ENCODE data around the gene TAOK2. TPM values are rescaled to one million over a fixed set of nuclear protein-coding genes. Genes with fewer than 3 reads are reported as not detected.

The TAOK2 gene
- total RNA-seq, 4 donors from 2014 or later: 25.7 to 87.0 (median 31.4) TPM

DNA sequence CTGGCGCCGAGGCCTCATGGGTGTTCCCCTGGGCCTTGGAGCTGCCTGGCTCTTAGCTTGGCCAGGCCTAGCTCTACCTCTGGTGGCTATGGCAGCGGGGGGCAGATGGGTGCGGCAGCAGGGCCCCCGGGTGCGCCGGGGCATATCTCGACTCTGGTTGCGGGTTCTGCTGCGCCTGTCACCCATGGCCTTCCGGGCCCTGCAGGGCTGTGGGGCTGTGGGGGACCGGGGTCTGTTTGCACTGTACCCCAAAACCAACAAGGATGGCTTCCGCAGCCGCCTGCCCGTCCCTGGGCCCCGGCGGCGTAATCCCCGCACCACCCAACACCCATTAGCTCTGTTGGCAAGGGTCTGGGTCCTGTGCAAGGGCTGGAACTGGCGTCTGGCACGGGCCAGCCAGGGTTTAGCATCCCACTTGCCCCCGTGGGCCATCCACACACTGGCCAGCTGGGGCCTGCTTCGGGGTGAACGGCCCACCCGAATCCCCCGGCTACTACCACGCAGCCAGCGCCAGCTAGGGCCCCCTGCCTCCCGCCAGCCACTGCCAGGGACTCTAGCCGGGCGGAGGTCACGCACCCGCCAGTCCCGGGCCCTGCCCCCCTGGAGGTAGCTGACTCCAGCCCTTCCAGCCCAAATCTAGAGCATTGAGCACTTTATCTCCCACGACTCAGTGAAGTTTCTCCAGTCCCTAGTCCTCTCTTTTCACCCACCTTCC, 13.9 kb downstream of the TAOK2 start:
- TF ChIP-seq, protein P1, sequence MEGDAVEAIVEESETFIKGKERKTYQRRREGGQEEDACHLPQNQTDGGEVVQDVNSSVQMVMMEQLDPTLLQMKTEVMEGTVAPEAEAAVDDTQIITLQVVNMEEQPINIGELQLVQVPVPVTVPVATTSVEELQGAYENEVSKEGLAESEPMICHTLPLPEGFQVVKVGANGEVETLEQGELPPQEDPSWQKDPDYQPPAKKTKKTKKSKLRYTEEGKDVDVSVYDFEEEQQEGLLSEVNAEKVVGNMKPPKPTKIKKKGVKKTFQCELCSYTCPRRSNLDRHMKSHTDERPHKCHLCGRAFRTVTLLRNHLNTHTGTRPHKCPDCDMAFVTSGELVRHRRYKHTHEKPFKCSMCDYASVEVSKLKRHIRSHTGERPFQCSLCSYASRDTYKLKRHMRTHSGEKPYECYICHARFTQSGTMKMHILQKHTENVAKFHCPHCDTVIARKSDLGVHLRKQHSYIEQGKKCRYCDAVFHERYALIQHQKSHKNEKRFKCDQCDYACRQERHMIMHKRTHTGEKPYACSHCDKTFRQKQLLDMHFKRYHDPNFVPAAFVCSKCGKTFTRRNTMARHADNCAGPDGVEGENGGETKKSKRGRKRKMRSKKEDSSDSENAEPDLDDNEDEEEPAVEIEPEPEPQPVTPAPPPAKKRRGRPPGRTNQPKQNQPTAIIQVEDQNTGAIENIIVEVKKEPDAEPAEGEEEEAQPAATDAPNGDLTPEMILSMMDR (IDR thresholded peaks at IDR 0.05; ENCODE audit: low read depth): no peak

DNA sequence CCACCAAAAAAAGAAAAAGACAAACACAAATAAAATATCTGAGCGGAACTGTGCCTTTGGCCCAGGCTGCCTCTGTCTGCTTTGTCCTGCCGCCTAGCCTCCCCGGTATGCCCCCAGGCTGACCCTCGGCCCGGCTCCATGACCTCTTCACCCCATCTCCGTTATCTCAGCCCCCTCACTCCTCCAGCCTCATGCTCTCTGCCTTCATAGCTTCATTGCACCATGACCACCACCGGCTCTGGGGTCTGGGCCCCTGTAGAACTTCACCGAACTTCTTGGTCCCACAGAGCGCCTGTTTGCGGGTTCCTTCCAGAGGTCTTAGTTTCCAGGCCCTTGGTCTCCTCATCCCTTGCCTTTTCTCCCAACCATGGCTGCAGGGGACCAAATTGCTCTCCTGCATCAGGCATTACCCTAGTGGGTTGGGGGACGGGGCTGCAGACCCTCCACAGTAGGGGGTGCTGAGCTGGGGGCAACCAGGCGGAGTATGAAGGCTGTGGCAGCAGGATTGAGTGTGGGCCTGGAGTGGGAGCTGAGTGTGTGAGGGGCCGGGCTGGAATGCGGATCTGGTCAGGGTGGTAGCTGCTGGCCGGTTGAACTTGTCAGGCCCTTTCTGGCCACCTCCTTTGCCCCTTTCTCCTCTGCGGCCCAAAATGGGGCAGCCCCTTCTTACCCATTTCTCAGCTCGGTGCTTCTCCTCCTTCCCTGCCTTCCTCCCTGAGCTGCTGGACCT, 14.8 kb downstream of the TAOK2 start:
- TF ChIP-seq, protein P1 (IDR thresholded peaks at IDR 0.05; ENCODE audit: low read depth): no peak

DNA sequence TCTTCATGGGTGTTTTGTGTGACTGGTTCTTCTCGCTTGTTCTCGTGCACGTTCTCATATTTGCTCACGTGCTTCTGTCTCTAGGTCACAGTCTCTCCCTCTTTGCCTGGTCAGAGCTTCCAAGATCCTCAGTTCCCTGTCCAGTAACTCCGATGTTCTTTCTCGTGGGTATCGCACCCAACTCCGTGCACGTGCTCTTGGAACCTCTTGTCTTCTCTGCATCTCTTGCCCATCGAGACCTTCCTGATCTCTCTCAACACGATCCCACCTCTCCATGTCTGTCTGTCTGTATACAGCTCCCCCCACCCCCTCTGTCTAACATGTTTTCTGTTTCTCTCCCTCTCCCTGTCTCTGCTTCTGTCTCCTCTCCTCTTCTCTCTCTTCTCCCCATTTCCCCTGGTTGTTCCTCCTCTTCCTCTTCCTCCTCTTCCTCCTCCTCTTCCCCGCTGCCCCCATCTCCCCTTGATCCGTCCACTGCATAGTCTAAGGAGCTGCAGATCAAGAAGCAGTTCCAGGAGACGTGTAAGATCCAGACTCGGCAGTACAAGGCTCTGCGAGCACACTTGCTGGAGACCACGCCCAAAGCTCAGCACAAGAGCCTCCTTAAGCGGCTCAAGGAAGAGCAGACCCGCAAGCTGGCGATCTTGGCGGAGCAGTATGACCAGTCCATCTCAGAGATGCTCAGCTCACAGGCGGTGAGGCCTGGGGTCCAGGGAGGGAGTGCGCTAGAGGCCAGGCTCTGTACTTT, 15.6 kb downstream of the TAOK2 start:
- TF ChIP-seq, protein P1 (IDR thresholded peaks at IDR 0.05; ENCODE audit: low read depth): no peak

DNA sequence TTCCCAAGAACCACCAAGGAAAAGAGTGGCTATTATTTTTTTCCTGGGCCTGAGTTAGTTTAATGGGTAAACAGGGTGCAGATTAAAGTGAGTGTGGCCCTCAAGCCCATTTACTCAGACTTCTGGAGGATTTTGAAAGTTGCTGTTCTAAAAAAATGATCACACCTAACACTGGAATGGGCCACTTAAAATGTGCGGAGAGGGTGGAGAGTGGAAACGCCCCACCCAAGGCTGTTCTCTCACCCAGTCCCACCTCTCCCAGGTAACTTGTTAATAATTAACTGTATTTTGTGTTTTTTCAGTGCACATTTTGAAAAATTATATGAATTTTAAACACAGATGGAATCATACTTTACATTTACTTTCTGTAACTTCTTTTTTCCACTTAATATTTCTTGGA, 16.4 kb downstream of the TAOK2 start:
- TF ChIP-seq, protein P1 (IDR thresholded peaks at IDR 0.05; ENCODE audit: low read depth): no peak

DNA sequence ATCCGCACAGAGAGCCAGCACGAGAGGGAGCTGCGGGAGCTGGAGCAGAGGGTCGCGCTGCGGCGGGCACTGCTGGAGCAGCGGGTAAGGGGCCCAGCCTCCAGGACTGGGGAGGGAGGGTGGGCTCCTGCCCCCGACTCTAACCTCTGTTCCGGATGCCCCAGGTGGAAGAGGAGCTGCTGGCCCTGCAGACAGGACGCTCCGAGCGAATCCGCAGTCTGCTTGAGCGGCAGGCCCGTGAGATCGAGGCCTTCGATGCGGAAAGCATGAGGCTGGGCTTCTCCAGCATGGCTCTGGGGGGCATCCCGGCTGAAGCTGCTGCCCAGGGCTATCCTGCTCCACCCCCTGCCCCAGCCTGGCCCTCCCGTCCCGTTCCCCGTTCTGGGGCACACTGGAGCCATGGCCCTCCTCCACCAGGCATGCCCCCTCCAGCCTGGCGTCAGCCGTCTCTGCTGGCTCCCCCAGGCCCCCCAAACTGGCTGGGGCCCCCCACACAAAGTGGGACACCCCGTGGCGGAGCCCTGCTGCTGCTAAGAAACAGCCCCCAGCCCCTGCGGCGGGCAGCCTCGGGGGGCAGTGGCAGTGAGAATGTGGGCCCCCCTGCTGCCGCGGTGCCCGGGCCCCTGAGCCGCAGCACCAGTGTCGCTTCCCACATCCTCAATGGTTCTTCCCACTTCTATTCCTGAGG, 17.4 kb downstream of the TAOK2 start:
- TF ChIP-seq, protein P1 (IDR thresholded peaks at IDR 0.05; ENCODE audit: low read depth): no peak

DNA sequence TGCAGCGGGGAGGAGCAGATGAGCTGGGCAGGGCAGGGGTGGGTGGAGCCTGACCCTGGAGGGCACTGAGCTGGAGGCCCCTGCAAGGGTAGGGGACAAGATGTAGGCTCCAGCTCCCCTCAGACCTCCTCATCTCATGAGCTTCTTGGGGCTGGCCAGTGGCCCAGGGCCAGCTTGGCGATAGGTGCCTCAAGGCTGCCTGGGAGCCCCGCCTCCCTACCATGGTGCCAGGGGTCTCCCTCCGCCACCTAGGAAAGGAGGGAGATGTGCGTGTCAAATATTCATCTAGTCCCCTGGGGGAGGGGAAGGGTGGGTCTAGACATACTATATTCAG, 17.9 kb downstream of the TAOK2 start:
- TF ChIP-seq, protein P1 (IDR thresholded peaks at IDR 0.05; ENCODE audit: low read depth): no peak

Measured in subcutaneous adipose tissue (tissue), 4 donors.